BE2C (cell line): ENCODE data around the gene OXGR1.

Experiments
- DNase-seq: peaks from one replicate; pipeline ENCODE4 v3.0.0-alpha.2; 2020
- H3K27me3 ChIP-seq: fragments of 250-450 bp; sonication (Bioruptor Pico); 2 replicates; pipeline ENCODE4 v1.5.1; 2020; ENCODE audit warnings: mild to moderate bottlenecking
- H3K36me3 ChIP-seq: fragments of 250-450 bp; sonication (Bioruptor Pico); 2 replicates; pipeline ENCODE4 v1.5.1; 2020; ENCODE audit warnings: mild to moderate bottlenecking
- H3K4me1 ChIP-seq: fragments of 250-450 bp; sonication (Bioruptor Pico); 2 replicates; pipeline ENCODE4 v1.5.1; 2020
- H3K4me3 ChIP-seq: 2 replicates; pipeline ENCODE4 v1.5.1; 2011; ENCODE audit warnings: low read depth, low read length
- H3K9me3 ChIP-seq: fragments of 250-450 bp; sonication (Bioruptor Pico); 2 replicates; pipeline ENCODE4 v1.5.1; 2020
- TF ChIP-seq, protein P1 (sequence below): IDR thresholded peaks from 2 replicates; pipeline ENCODE4 v1.5.1; 2012; ENCODE audit warnings: mild to moderate bottlenecking, low read depth, low read length

The OXGR1 gene

DNA sequence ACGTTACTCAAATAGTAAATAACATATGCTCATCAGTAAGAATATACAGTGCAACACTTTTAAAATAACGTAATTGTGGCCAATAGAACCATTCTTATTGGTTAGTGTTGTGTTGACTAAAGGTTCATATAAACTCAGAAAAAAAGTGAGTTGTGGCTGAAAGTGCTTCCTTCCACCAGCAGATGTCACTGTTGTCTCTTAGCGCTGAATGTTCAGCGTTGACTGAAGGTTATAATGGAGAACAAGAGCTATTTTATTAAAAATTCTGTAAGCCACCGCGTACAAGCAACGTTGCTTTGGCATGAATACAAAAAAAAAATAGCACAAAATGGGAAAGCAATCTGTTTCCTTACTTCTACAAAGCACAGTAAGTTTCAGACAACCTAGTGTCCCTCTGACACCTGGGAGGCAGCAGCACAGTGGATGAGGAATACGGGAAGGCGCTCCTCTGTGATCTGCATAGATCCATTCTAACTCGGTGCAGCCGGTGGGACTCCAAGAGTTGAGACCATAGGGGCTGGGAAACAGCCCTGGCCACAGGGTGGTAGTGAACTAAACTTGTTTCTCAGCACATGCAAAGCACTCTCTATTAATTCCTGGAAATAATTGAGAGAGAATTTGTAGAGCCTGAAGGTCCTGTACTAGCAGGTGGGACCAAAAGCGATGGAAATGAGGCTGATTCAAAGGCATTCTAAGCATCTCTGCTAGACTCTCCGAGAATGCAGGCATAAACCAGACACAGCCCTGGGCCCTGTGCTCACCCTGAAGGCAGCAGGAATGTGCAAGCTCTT lies 23.9 kb upstream of the OXGR1 start:
- Histone ChIP-seq H3K4me3 (peak overlapping the region; percentile 25), H3K27me3 (no peaks in the 10 kb centered on the region), H3K9me3 (no peaks in the 10 kb centered on the region), H3K4me1 (no peaks in the 10 kb centered on the region; the same call in 1 of the 2 replicates), H3K36me3 (no peaks in the 10 kb centered on the region)
- TF ChIP-seq, protein P1, sequence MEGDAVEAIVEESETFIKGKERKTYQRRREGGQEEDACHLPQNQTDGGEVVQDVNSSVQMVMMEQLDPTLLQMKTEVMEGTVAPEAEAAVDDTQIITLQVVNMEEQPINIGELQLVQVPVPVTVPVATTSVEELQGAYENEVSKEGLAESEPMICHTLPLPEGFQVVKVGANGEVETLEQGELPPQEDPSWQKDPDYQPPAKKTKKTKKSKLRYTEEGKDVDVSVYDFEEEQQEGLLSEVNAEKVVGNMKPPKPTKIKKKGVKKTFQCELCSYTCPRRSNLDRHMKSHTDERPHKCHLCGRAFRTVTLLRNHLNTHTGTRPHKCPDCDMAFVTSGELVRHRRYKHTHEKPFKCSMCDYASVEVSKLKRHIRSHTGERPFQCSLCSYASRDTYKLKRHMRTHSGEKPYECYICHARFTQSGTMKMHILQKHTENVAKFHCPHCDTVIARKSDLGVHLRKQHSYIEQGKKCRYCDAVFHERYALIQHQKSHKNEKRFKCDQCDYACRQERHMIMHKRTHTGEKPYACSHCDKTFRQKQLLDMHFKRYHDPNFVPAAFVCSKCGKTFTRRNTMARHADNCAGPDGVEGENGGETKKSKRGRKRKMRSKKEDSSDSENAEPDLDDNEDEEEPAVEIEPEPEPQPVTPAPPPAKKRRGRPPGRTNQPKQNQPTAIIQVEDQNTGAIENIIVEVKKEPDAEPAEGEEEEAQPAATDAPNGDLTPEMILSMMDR = peak; percentile 95
- DNase-seq = peak; percentile 47

DNA sequence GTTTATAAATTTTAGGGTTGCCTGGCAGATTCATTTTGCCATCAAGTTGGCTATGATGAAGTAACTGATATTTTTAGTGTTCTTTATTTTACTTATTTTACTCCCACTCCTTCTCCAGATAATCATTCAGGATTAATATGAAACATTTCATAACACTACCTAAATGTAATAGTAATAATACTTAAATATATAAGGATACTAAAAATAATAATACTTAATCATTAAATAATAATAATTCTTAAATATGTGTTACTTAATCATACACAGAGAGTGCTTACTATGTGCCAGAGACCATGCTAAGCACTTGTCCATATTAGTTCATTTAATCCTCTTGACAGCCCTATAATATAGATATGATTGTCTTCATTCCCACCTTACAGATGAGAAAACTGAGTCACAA lies 23.0 kb upstream of the OXGR1 start:
- H3K36me3 ChIP-seq = no peaks in the 10 kb centered on the region

DNA sequence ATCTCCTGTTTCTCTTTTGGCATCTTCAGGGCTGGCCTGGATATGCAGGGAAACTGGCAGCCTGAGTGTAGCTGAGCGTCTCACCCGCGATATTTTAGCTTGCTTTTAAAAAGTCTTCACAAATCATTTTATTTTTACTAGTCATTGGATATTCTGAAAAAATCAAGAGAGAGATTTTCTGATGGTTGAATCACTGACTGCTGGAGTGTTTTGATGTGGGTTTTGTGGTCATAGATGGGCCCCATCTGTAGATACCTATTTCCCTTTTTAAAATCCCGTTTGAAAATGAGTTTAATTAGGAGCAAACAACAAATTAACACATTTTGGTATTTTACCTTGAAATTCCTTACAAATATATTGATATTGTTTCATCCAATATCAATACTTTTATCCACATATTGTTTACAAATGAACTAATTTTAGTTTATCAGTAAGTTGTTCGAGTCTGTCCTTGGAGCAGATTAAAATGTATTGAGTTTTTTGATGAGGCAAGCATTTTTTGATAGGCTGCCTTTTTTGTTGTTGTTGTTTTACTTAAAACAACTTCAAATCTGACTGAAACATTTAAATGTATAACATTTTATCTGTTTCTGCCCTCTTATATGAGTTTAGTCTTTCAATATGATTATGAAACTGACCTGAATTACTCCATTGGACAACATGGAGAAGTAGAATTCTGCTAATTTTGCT lies 21.5 kb upstream of the OXGR1 start:
- no peak for DNase-seq
- no peaks in the 10 kb centered on the region; the same call in 1 of the 2 replicates for H3K4me1 ChIP-seq
- TF ChIP-seq, protein P1 = no peak

More for the DNA sequence above, 23.0 kb upstream of the OXGR1 start:
- no peak overlapping the region for H3K4me3 ChIP-seq
- no peaks in the 10 kb centered on the region for H3K27me3 ChIP-seq
- DNase-seq = no peak
- TF ChIP-seq, protein P1 = no peak
- H3K4me1 ChIP-seq = no peaks in the 10 kb centered on the region; the same call in 1 of the 2 replicates
- H3K9me3 ChIP-seq = no peaks in the 10 kb centered on the region

DNA sequence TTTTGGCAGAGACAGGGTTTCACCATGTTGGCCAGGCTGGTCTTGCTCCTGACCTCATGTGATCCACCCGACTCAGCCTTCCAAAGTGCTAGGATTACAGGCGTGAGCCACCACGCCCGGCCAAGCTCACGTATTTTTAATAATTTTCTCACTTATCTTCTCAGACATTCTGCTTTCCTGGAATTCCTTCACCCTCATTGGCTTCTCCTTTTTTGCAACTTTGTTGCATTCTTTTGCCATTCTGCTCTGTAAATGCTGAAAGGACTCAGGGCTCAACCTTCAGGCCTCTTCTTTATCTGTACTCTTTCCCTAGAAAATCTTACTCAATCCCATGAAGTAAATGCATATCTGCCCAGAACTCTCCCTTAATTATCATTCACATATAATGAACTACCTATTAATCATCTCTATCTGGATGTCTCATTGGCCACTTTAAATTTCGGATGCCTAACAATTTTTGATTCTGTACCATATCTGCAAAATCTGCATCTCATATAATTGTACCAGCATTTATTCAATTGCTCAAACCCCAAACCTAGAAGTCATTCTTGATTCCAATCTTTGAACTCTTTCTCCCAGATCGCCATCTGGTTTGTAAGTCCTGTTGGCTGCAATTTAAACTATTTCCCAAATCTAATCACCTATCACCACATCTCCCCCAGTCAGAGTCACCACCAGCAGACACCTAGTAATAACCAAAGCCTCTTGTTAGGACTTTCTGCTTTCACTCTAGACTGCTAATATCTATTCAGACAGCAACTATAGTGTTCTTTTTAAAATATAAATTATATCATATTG lies 18.2 kb upstream of the OXGR1 start:
- TF ChIP-seq, protein P1 = no peak
- H3K36me3 ChIP-seq = no peaks in the 10 kb centered on the region
- no peaks in the 10 kb centered on the region for H3K9me3 ChIP-seq
- no peaks in the 10 kb centered on the region for H3K27me3 ChIP-seq
- no peak for DNase-seq
- no peak overlapping the region for H3K4me3 ChIP-seq
- H3K4me1 ChIP-seq = no peaks in the 10 kb centered on the region

More for the DNA sequence above, 21.5 kb upstream of the OXGR1 start:
- Histone ChIP-seq H3K4me3 (no peak overlapping the region), H3K36me3 (no peaks in the 10 kb centered on the region), H3K9me3 (no peaks in the 10 kb centered on the region), H3K27me3 (no peaks in the 10 kb centered on the region)

DNA sequence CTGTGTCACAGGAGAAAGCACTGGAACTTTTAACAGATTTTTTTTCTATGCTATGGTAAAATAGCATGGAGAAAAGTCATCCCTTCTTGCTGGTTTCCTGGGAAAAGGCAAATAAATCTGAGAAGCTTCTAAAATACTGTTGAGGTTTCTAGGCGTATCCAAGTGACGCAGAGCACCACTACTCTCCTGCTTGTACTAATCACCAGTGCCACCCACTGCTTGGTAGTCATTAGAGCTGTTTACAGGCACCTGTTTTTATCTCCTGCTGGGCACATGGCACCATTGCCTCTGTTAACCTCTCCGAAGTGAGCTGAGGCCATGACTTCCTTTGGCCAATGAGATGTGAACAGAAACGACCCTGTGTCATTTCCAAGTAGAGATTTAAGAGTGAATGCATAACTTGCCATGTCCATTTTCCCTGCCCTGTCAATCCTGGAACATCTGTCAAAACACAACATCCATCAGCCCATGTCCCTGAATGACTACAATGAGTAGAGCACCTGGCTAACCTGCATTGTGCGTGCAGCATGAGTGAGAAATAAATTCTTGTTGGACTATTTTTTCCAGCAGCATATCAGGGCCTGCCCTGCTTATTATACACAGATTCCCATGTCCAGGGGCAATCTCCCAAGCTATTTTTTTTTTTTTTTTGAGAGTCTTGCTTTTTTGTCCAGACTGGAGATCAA lies 17.3 kb upstream of the OXGR1 start:
- Histone ChIP-seq H3K27me3 (no peaks in the 10 kb centered on the region), H3K4me1 (no peaks in the 10 kb centered on the region), H3K4me3 (no peak overlapping the region), H3K36me3 (no peaks in the 10 kb centered on the region), H3K9me3 (no peaks in the 10 kb centered on the region)
- TF ChIP-seq, protein P1 = no peak
- DNase-seq = no peak
